VCaP (cell line): Measurements from ENCODE around the gene TNIK.

Source experiments
- H3K27ac ChIP-seq: fragments of 450-650 bp; 2 replicates; pipeline ENCODE4 v1.5.1; 2017
- CTCF ChIP-seq: fragments of 450-650 bp; conservative IDR thresholded peaks from 2 replicates; pipeline ENCODE4 v1.5.1; 2017; ENCODE audit warnings: mild to moderate bottlenecking, moderate library complexity

Gene TNIK

GRCh38 chr3:171178714-171179113 is 281.5 kb downstream of the TNIK start:
- no peak for TF ChIP-seq CTCF

DNA sequence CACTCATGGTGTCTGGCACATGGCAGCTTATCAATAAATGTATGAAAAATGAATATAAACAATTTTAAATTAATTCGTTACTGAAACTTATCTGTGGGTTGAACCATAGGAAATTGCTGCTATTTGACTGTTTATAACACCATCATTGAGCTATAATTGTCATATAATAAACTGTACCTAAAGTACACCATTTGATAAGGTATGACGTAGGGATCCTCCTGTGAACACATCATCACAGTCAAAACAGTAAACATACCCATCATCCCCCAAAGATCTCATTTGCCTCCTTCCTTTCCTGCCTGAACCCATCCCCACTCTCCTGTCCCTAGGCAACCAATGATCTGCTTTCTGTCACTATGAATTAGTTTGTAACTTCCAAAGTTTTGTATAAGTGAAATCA is 282.7 kb downstream of the TNIK start:
- no peak for TF ChIP-seq CTCF
- H3K27ac ChIP-seq: no peak overlapping the region

More at GRCh38 chr3:171178714-171179113, 281.5 kb downstream of the TNIK start:
- H3K27ac ChIP-seq: no peak overlapping the region

DNA sequence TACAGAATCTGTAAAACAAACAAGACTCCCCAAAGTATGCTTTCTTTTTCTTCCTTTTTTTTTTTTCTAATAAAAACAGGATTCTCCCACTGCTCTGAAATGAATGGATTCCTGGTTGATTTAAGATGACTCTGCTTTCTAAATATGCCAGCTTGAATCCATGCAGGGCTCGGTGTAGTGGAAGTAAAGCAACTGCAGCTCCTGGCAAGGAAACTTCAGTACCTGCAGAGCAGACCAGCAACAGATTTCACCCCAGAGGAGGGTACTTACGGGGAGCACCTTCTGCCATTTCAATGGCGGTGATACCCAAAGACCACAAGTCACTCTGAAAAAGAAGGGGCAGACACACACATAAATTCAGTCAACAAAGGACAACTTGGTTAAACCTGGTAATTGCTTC is 283.1 kb downstream of the TNIK start:
- H3K27ac ChIP-seq: no peak overlapping the region
- no peak for TF ChIP-seq CTCF

DNA sequence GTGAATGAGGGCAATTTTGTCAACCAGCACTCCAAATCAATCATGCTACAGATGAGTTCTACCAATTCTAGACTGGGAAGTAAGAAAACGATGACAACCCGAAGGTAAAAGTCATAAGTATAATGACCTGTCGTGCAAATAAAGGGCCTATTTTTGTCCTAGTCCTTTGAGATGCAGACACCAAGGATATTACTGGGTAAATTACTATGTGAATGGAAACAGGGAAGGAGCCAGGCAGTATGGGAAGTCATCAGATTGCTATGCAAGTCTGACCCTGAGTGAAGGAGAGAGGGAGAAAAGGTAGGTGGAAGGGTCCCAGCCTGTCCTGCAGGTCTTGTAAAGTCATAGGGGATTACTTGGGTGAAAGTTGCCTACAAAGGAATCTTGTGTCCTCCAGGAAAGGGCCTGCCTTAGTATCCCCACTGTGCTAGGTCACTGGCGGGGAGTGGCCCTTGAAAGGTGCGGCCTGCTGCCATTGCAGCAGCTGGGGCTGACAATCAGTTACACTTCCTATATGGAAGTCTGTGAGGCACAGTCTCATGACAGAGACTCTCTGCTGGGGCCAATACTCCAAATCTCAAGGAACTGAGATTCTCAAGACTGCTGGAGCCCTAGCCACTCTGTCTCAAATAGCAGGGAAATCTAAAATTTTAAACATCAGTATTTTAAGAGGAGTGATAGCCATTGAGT is 283.8 kb downstream of the TNIK start:
- no peak for TF ChIP-seq CTCF

GRCh38 chr3:171175741-171176234 is 284.4 kb downstream of the TNIK start:
- peak overlapping the region; percentile 45 for H3K27ac ChIP-seq
- no peak for TF ChIP-seq CTCF

More for the DNA sequence above, 283.8 kb downstream of the TNIK start:
- H3K27ac ChIP-seq: peak overlapping the region; percentile 9; the same call in 1 of the 2 replicates

DNA sequence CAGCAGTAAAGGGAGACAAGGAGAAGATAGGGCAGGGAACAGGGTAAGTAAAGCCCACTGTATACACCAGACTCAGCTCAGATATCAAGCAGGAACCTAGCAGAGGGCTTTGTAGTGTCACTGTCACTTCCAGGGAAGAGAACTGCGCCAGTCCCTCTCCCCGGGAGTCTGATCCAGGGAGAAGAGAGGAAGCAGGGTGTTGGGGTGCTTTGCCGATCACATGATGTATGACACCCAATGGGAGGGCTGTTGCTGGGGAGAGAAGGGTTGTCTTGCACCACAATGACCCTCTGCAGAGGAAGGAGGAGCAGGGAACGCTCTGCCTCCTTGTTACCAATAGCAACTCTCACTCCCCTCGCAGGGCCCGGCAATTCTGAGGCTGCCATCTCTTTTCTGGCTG is 286.5 kb downstream of the TNIK start:
- no peak overlapping the region for H3K27ac ChIP-seq
- no peak for TF ChIP-seq CTCF

- no peak for TF ChIP-seq CTCF
- H3K27ac ChIP-seq: no peak overlapping the region
Measured at GRCh38 chr3:171172070-171172469, 288.1 kb downstream of the TNIK start.
